Chondrocyte (in vitro differentiated cells): ENCODE data around the gene IER2. TPM values are rescaled to one million over a fixed set of nuclear protein-coding genes. Genes with fewer than 3 reads are reported as not detected.

Experiments
- DNase-seq: peaks from one replicate; pipeline ENCODE4 v3.0.0; 2021; ENCODE audit warnings: mixed read lengths, low spot score
- H3K27ac Mint-ChIP-seq: one replicate; pipeline ENCODE4 v1.8.0; 2021; ENCODE audit warnings: mild to moderate bottlenecking, moderate library complexity, mixed read lengths; ENCODE audit not compliant: unreplicated experiment
- H3K27me3 Mint-ChIP-seq: 2 replicates; pipeline ENCODE4 v1.8.0; 2021; ENCODE audit warnings: low read depth, mixed read lengths
- H3K36me3 Mint-ChIP-seq: 2 replicates; pipeline ENCODE4 v1.8.0; 2021; ENCODE audit warnings: low read depth, mixed read lengths
- H3K4me1 Mint-ChIP-seq: 2 replicates; pipeline ENCODE4 v1.8.0; 2021; ENCODE audit warnings: low read depth, mild to moderate bottlenecking, mixed read lengths
- H3K4me3 Mint-ChIP-seq: one replicate; pipeline ENCODE4 v1.8.0; 2021; ENCODE audit warnings: mild to moderate bottlenecking, moderate library complexity, mixed read lengths; ENCODE audit not compliant: unreplicated experiment
- H3K9me3 Mint-ChIP-seq: 2 replicates; pipeline ENCODE4 v1.8.0; 2021; ENCODE audit warnings: low read depth, mixed read lengths
- CTCF ChIP-seq: fragments of 200-600 bp; sonication (generic); IDR thresholded peaks from 2 replicates; pipeline ENCODE4 v1.5.0; 2021; ENCODE audit warnings: antibody characterized with exemption, mild to moderate bottlenecking, moderate library complexity
- total RNA-seq: library from RNA; stranded (reverse); gene quantifications from 3 replicates; pipeline ENCODE4 v1.2.1, GENCODE V29; 2021

Gene IER2
- total RNA-seq, 1 donor from 2014 or later: 58.5 TPM

- peaks cover 6% of the 10 kb centered on the region for H3K36me3 Mint-ChIP-seq
- H3K27me3 Mint-ChIP-seq: no peaks in the 10 kb centered on the region
- no peak for DNase-seq
- peak overlapping the region; percentile 98 for H3K27ac Mint-ChIP-seq
- H3K9me3 Mint-ChIP-seq: no peaks in the 10 kb centered on the region
- peaks cover 25% of the 10 kb centered on the region for H3K4me1 Mint-ChIP-seq
- no peak for TF ChIP-seq CTCF
- peak overlapping the region; percentile 99 for H3K4me3 Mint-ChIP-seq
These were observed 857 bp downstream of the IER2 start for GRCh38 chr19:13150931-13151604.

GRCh38 chr19:13151605-13152355, 1.6 kb downstream of the IER2 start:
- TF ChIP-seq CTCF: peak; percentile 54
- H3K4me1 Mint-ChIP-seq: peaks cover 30% of the 10 kb centered on the region
- H3K36me3 Mint-ChIP-seq: peaks cover 6% of the 10 kb centered on the region
- DNase-seq: no peak
- H3K27me3 Mint-ChIP-seq: no peaks in the 10 kb centered on the region
- peak overlapping the region; percentile 99 for H3K4me3 Mint-ChIP-seq
- H3K27ac Mint-ChIP-seq: peak overlapping the region; percentile 99
- H3K9me3 Mint-ChIP-seq: no peaks in the 10 kb centered on the region

GRCh38 chr19:13152356-13152973, 2.3 kb downstream of the IER2 start:
- peak overlapping the region; percentile 99 for H3K4me3 Mint-ChIP-seq
- H3K4me1 Mint-ChIP-seq: peaks cover 30% of the 10 kb centered on the region
- TF ChIP-seq CTCF: no peak
- no peak for DNase-seq
- peaks cover 6% of the 10 kb centered on the region for H3K36me3 Mint-ChIP-seq
- no peaks in the 10 kb centered on the region for H3K9me3 Mint-ChIP-seq
- no peaks in the 10 kb centered on the region for H3K27me3 Mint-ChIP-seq
- H3K27ac Mint-ChIP-seq: peak overlapping the region; percentile 99

- H3K27ac Mint-ChIP-seq: peak overlapping the region; percentile 99
- no peak for DNase-seq
- H3K9me3 Mint-ChIP-seq: no peaks in the 10 kb centered on the region
- peak overlapping the region; percentile 99 for H3K4me3 Mint-ChIP-seq
- H3K36me3 Mint-ChIP-seq: peaks cover 6% of the 10 kb centered on the region
- TF ChIP-seq CTCF: peak; percentile 72
- H3K4me1 Mint-ChIP-seq: peaks cover 30% of the 10 kb centered on the region
- H3K27me3 Mint-ChIP-seq: no peaks in the 10 kb centered on the region
These were observed 2.9 kb downstream of the IER2 start for GRCh38 chr19:13152974-13153568.
